ENCODE data around the gene CTBP1.

CTBP1 gene

GRCh38 chr4:1246111-1246881 is 2.6 kb downstream of the CTBP1 start:
- H3K4me1 ChIP-seq (ENCODE audit: low read length) = peaks cover 20% of the 10 kb centered on the region
- peak overlapping the region; percentile 82 for H3K4me2 ChIP-seq (ENCODE audit: low read length)
- peaks cover 7% of the 10 kb centered on the region; the same call in 1 of the 2 replicates for H3K9me3 ChIP-seq (ENCODE audit: insufficient read depth, low read length)
- H3K27ac ChIP-seq (ENCODE audit: low read length) = no peak overlapping the region
- H3K4me3 ChIP-seq (ENCODE audit: low read length) = peak overlapping the region; percentile 99
- TF ChIP-seq CTCF (IDR thresholded peaks at IDR 0.05; ENCODE audit: low read depth, low read length) (no peak), EZH2phosphoT487 (IDR thresholded peaks at IDR 0.05; ENCODE audit: low read depth) (no peak)
- H2AFZ ChIP-seq (ENCODE audit: low read depth, low read length) = no peak overlapping the region
- peaks cover 88% of the 10 kb centered on the region for H3K79me2 ChIP-seq (ENCODE audit: low read length)
- no peak overlapping the region for H3K9ac ChIP-seq (ENCODE audit: low read length)
- peaks cover 61% of the 10 kb centered on the region for H4K20me1 ChIP-seq (ENCODE audit: insufficient read depth, low read length)
- H3K27me3 ChIP-seq (ENCODE audit: low read depth, low read length) = no peaks in the 10 kb centered on the region
- H3K36me3 ChIP-seq (replicated peaks; ENCODE audit: low read depth, low read length) = peaks cover 15% of the 10 kb centered on the region

GRCh38 chr4:1245481-1246051 is 3.4 kb downstream of the CTBP1 start:
- TF ChIP-seq EZH2phosphoT487 (IDR thresholded peaks at IDR 0.05; ENCODE audit: low read depth) = no peak
- no peak for TF ChIP-seq CTCF (IDR thresholded peaks at IDR 0.05; ENCODE audit: low read depth, low read length)
- Histone ChIP-seq H3K27me3 (ENCODE audit: low read depth, low read length) (no peaks in the 10 kb centered on the region), H3K9ac (ENCODE audit: low read length) (no peak overlapping the region), H3K79me2 (ENCODE audit: low read length) (peaks cover 88% of the 10 kb centered on the region), H3K4me1 (ENCODE audit: low read length) (peaks cover 20% of the 10 kb centered on the region), H3K9me3 (ENCODE audit: insufficient read depth, low read length) (0 out of 2 replicates have a peak, but pooled peaks cover 4% of the 10 kb centered on the region), H3K36me3 (replicated peaks; ENCODE audit: low read depth, low read length) (peaks cover 7% of the 10 kb centered on the region), H3K27ac (ENCODE audit: low read length) (no peak overlapping the region), H3K4me2 (ENCODE audit: low read length) (no peak overlapping the region), H4K20me1 (ENCODE audit: insufficient read depth, low read length) (peaks cover 68% of the 10 kb centered on the region), H3K4me3 (ENCODE audit: low read length) (no peak overlapping the region), H2AFZ (ENCODE audit: low read depth, low read length) (no peak overlapping the region)

- Histone ChIP-seq H3K9ac (ENCODE audit: low read length) (no peak overlapping the region), H3K4me3 (ENCODE audit: low read length) (no peak overlapping the region), H3K79me2 (ENCODE audit: low read length) (peaks cover 85% of the 10 kb centered on the region), H3K36me3 (replicated peaks; ENCODE audit: low read depth, low read length) (peaks cover 2% of the 10 kb centered on the region), H3K27me3 (ENCODE audit: low read depth, low read length) (no peaks in the 10 kb centered on the region), H2AFZ (ENCODE audit: low read depth, low read length) (no peak overlapping the region), H3K4me2 (ENCODE audit: low read length) (no peak overlapping the region), H4K20me1 (ENCODE audit: insufficient read depth, low read length) (peaks cover 68% of the 10 kb centered on the region), H3K4me1 (ENCODE audit: low read length) (peaks cover 17% of the 10 kb centered on the region), H3K27ac (ENCODE audit: low read length) (no peak overlapping the region), H3K9me3 (ENCODE audit: insufficient read depth, low read length) (no peaks in the 10 kb centered on the region)
- TF ChIP-seq CTCF (IDR thresholded peaks at IDR 0.05; ENCODE audit: low read depth, low read length) = no peak
- no peak for TF ChIP-seq EZH2phosphoT487 (IDR thresholded peaks at IDR 0.05; ENCODE audit: low read depth)
These were observed 3.9 kb downstream of the CTBP1 start for GRCh38 chr4:1244978-1245471.
